ENCODE data around the gene LSM7.

The LSM7 gene

GRCh38 chr19:2302319-2303210 lies 25.8 kb downstream of the LSM7 start:
- Histone ChIP-seq H3K9me3 (replicated peaks in 1 of 2; ENCODE audit: control insufficient read depth in 2 of 2, insufficient read depth in 1 of 2, low read depth in 1 of 2, low read length in 2 of 2) (no peaks in the 10 kb centered on the region), H3K9ac (ENCODE audit: low read depth, low read length, poor library complexity) (peak overlapping the region; percentile 88), H3K27me3 (ENCODE audit: control insufficient read depth in 3 of 3, insufficient read depth in 3 of 3, low read depth in 1 of 3, low read length in 3 of 3) (peaks cover 0 to 48% (median 16%) of the 10 kb centered on the region in 3 experiments), H3K4ac (ENCODE audit: low read length) (peak overlapping the region; percentile 76), H4K8ac (ENCODE audit: low read depth, low read length) (no peak overlapping the region), H3K23ac (ENCODE audit: low read depth, low read length, poor library complexity) (peak overlapping the region; percentile 96), H3K4me1 (ENCODE audit: control insufficient read depth in 2 of 2, insufficient read depth in 1 of 2, low read depth in 1 of 2, low read length in 2 of 2) (peaks cover 8 to 14% of the 10 kb centered on the region in 2 donors), H2AK5ac (ENCODE audit: low read depth, low read length) (peak overlapping the region; percentile 97), H2AFZ (ENCODE audit: low read length) (peak overlapping the region; percentile 100), H3K4me3 (ENCODE audit: low read length in 2 of 2) (peak overlapping the region; percentile 40 to 70), H4K91ac (ENCODE audit: low read depth, low read length, poor library complexity) (no peak overlapping the region), H2BK5ac (ENCODE audit: low read length) (peak overlapping the region; percentile 98), H3K79me1 (ENCODE audit: low read depth, low read length) (no peaks in the 10 kb centered on the region), H3K4me2 (ENCODE audit: insufficient read depth, low read length, poor library complexity, severe bottlenecking) (peak overlapping the region; percentile 42), H3K14ac (ENCODE audit: low read length) (peak overlapping the region; percentile 99), H3K27ac (replicated peaks; ENCODE audit: low read length) (no peak overlapping the region), H2BK120ac (ENCODE audit: low read depth, low read length) (peak overlapping the region; percentile 81), H3K36me3 (replicated peaks in 1 of 2; ENCODE audit: control insufficient read depth in 2 of 2, insufficient read depth in 2 of 2, low read length in 2 of 2) (no peaks in the 10 kb centered on the region), H2BK15ac (ENCODE audit: low read length) (peak overlapping the region; percentile 99), H2BK12ac (ENCODE audit: low read length) (peak overlapping the region; percentile 94), H3K18ac (ENCODE audit: low read length) (peak overlapping the region; percentile 94)
- WGBS, 2 donors (ENCODE audit: extremely low coverage in 2 of 2, insufficient read length in 2 of 2, insufficient replicate concordance in 1 of 2), result no CpG with 5 or more reads among the region's 62 CpGs
- DNase-seq (ENCODE audit: low spot score), result peak; percentile 63

DNA sequence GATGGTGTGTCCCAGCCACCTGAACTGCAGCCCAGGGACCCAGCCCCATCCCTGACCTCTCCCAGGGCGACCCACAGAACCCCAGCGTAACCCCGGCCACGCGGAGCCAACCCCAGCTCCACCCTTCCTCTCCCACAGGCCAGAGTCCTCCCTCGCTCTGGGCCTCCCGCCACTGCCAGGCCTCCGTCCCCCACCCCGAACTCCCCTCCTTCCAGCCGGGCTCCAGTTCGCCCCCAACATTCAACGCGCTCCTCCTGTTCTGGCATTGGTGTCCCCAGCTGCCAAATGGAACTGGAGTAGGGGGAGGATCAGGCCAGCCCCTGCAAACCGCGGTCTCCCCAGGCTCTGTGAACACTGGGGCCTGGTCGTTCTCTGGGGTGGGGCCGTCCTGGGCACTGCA lies 27.9 kb downstream of the LSM7 start:
- H4K8ac ChIP-seq (ENCODE audit: low read depth, low read length), result no peak overlapping the region
- H3K23ac ChIP-seq (ENCODE audit: low read depth, low read length, poor library complexity), result peak overlapping the region; percentile 31
- H2AK5ac ChIP-seq (ENCODE audit: low read depth, low read length), result peak overlapping the region; percentile 45
- no peak overlapping the region for H3K4me3 ChIP-seq (ENCODE audit: low read length in 2 of 2)
- H3K9me3 ChIP-seq (replicated peaks in 1 of 2; ENCODE audit: control insufficient read depth in 2 of 2, insufficient read depth in 1 of 2, low read depth in 1 of 2, low read length in 2 of 2), result no peaks in the 10 kb centered on the region
- H3K4me2 ChIP-seq (ENCODE audit: insufficient read depth, low read length, poor library complexity, severe bottlenecking), result no peak overlapping the region
- peaks cover 0 to 32% (median 7%) of the 10 kb centered on the region in 3 experiments for H3K27me3 ChIP-seq (ENCODE audit: control insufficient read depth in 3 of 3, insufficient read depth in 3 of 3, low read depth in 1 of 3, low read length in 3 of 3)
- H2BK120ac ChIP-seq (ENCODE audit: low read depth, low read length), result no peak overlapping the region
- no peaks in the 10 kb centered on the region for H3K79me1 ChIP-seq (ENCODE audit: low read depth, low read length)
- no peak overlapping the region for H3K27ac ChIP-seq (replicated peaks; ENCODE audit: low read length)
- H2BK15ac ChIP-seq (ENCODE audit: low read length), result peak overlapping the region; percentile 7
- DNase-seq (ENCODE audit: low spot score), result no peak
- no peaks in the 10 kb centered on the region for H3K36me3 ChIP-seq (replicated peaks in 1 of 2; ENCODE audit: control insufficient read depth in 2 of 2, insufficient read depth in 2 of 2, low read length in 2 of 2)
- no peak overlapping the region for H3K14ac ChIP-seq (ENCODE audit: low read length)
- no peak overlapping the region for H4K91ac ChIP-seq (ENCODE audit: low read depth, low read length, poor library complexity)
- no peak overlapping the region for H3K9ac ChIP-seq (ENCODE audit: low read depth, low read length, poor library complexity)
- H3K4me1 ChIP-seq (ENCODE audit: control insufficient read depth in 2 of 2, insufficient read depth in 1 of 2, low read depth in 1 of 2, low read length in 2 of 2), result peaks cover 8 to 14% of the 10 kb centered on the region in 2 donors
- H2AFZ ChIP-seq (ENCODE audit: low read length), result no peak overlapping the region
- H3K18ac ChIP-seq (ENCODE audit: low read length), result peak overlapping the region; percentile 64
- H3K4ac ChIP-seq (ENCODE audit: low read length), result no peak overlapping the region
- H2BK12ac ChIP-seq (ENCODE audit: low read length), result no peak overlapping the region
- WGBS, 2 donors (ENCODE audit: extremely low coverage in 2 of 2, insufficient read length in 2 of 2, insufficient replicate concordance in 1 of 2), result no CpG with 5 or more reads among the region's 17 CpGs
- no peak overlapping the region for H2BK5ac ChIP-seq (ENCODE audit: low read length)

DNA sequence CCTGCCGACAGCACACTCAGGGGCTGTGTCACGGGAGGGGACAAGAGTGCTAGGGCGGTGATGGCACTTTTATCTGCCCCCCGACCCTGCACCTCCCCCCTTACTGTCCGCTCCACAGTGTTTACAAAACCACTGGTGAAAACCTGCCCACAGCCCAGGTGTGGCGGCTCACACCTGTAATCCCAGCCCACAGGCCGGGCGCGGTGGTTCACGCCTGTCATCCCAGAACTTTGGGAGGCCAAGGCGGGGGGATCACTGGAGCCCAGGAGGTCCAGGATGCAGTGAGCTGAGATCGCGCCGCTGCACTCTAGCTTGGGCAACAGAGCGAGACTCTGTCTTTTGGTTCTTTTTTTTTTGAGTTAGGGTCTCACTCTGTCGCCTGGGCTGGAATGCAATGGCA lies 32.2 kb downstream of the LSM7 start:
- no peaks in the 10 kb centered on the region for H3K79me1 ChIP-seq (ENCODE audit: low read depth, low read length)
- no peak overlapping the region for H2BK15ac ChIP-seq (ENCODE audit: low read length)
- no peak overlapping the region for H3K4ac ChIP-seq (ENCODE audit: low read length)
- no peak overlapping the region for H3K23ac ChIP-seq (ENCODE audit: low read depth, low read length, poor library complexity)
- H3K27ac ChIP-seq (replicated peaks; ENCODE audit: low read length), result no peak overlapping the region
- no peak overlapping the region for H2BK12ac ChIP-seq (ENCODE audit: low read length)
- H4K91ac ChIP-seq (ENCODE audit: low read depth, low read length, poor library complexity), result no peak overlapping the region
- H3K14ac ChIP-seq (ENCODE audit: low read length), result no peak overlapping the region
- no peak overlapping the region for H2BK5ac ChIP-seq (ENCODE audit: low read length)
- H3K4me2 ChIP-seq (ENCODE audit: insufficient read depth, low read length, poor library complexity, severe bottlenecking), result no peak overlapping the region
- H3K27me3 ChIP-seq (ENCODE audit: control insufficient read depth in 3 of 3, insufficient read depth in 3 of 3, low read depth in 1 of 3, low read length in 3 of 3), result peaks cover 7 to 26% (median 12%) of the 10 kb centered on the region in 3 experiments
- no peak overlapping the region for H3K4me3 ChIP-seq (ENCODE audit: low read length in 2 of 2)
- H3K18ac ChIP-seq (ENCODE audit: low read length), result peak overlapping the region; percentile 67
- H3K9me3 ChIP-seq (replicated peaks in 1 of 2; ENCODE audit: control insufficient read depth in 2 of 2, insufficient read depth in 1 of 2, low read depth in 1 of 2, low read length in 2 of 2), result peaks cover 0 to 2% of the 10 kb centered on the region in 2 donors
- H3K9ac ChIP-seq (ENCODE audit: low read depth, low read length, poor library complexity), result no peak overlapping the region
- WGBS, 2 donors (ENCODE audit: extremely low coverage in 2 of 2, insufficient read length in 2 of 2, insufficient replicate concordance in 1 of 2), result no CpG with 5 or more reads among the region's 16 CpGs
- H3K36me3 ChIP-seq (replicated peaks in 1 of 2; ENCODE audit: control insufficient read depth in 2 of 2, insufficient read depth in 2 of 2, low read length in 2 of 2), result no peaks in the 10 kb centered on the region
- no peak for DNase-seq (ENCODE audit: low spot score)
- peaks cover 4 to 5% of the 10 kb centered on the region in 2 donors for H3K4me1 ChIP-seq (ENCODE audit: control insufficient read depth in 2 of 2, insufficient read depth in 1 of 2, low read depth in 1 of 2, low read length in 2 of 2)
- no peak overlapping the region for H2AFZ ChIP-seq (ENCODE audit: low read length)
- no peak overlapping the region for H2AK5ac ChIP-seq (ENCODE audit: low read depth, low read length)
- no peak overlapping the region for H4K8ac ChIP-seq (ENCODE audit: low read depth, low read length)
- no peak overlapping the region for H2BK120ac ChIP-seq (ENCODE audit: low read depth, low read length)

- Histone ChIP-seq H3K27me3 (ENCODE audit: control insufficient read depth in 3 of 3, insufficient read depth in 3 of 3, low read depth in 1 of 3, low read length in 3 of 3) (peaks cover 20 to 39% (median 25%) of the 10 kb centered on the region in 3 experiments), H3K4me3 (ENCODE audit: low read length in 2 of 2) (no peak overlapping the region), H3K4ac (ENCODE audit: low read length) (no peak overlapping the region), H4K91ac (ENCODE audit: low read depth, low read length, poor library complexity) (peak overlapping the region; percentile 56), H3K9ac (ENCODE audit: low read depth, low read length, poor library complexity) (no peak overlapping the region), H3K23ac (ENCODE audit: low read depth, low read length, poor library complexity) (no peak overlapping the region), H3K4me2 (ENCODE audit: insufficient read depth, low read length, poor library complexity, severe bottlenecking) (no peak overlapping the region), H2AK5ac (ENCODE audit: low read depth, low read length) (no peak overlapping the region), H2BK5ac (ENCODE audit: low read length) (no peak overlapping the region), H3K18ac (ENCODE audit: low read length) (peak overlapping the region; percentile 28), H3K9me3 (replicated peaks in 1 of 2; ENCODE audit: control insufficient read depth in 2 of 2, insufficient read depth in 1 of 2, low read depth in 1 of 2, low read length in 2 of 2) (peaks cover 0 to 4% of the 10 kb centered on the region in 2 donors), H3K14ac (ENCODE audit: low read length) (peak overlapping the region; percentile 71), H2BK15ac (ENCODE audit: low read length) (no peak overlapping the region), H3K36me3 (replicated peaks in 1 of 2; ENCODE audit: control insufficient read depth in 2 of 2, insufficient read depth in 2 of 2, low read length in 2 of 2) (no peaks in the 10 kb centered on the region), H2AFZ (ENCODE audit: low read length) (peak overlapping the region; percentile 71), H4K8ac (ENCODE audit: low read depth, low read length) (no peak overlapping the region), H3K4me1 (ENCODE audit: control insufficient read depth in 2 of 2, insufficient read depth in 1 of 2, low read depth in 1 of 2, low read length in 2 of 2) (peaks cover 5 to 15% of the 10 kb centered on the region in 2 donors), H2BK120ac (ENCODE audit: low read depth, low read length) (no peak overlapping the region), H3K27ac (replicated peaks; ENCODE audit: low read length) (no peak overlapping the region), H2BK12ac (ENCODE audit: low read length) (no peak overlapping the region), H3K79me1 (ENCODE audit: low read depth, low read length) (no peaks in the 10 kb centered on the region)
- no peak for DNase-seq (ENCODE audit: low spot score)
- WGBS, 2 donors (ENCODE audit: extremely low coverage in 2 of 2, insufficient read length in 2 of 2, insufficient replicate concordance in 1 of 2), result no CpG with 5 or more reads among the region's 26 CpGs
Measured at GRCh38 chr19:2294687-2295335, 33.6 kb downstream of the LSM7 start.

All from neuronal stem cell (in vitro differentiated cells).